GM18517 (cell line): ENCODE data around the gene SMARCA2.
A peak's percentile ranks its signal among the peaks of the same experiment; 100 is the strongest.

Experiments
- ATAC-seq: cut with Tn5 transposase; IDR thresholded peaks from one replicate; pipeline ENCODE4 v1.9.1; 2021; ENCODE audit warnings: mild to moderate bottlenecking, moderate library complexity; ENCODE audit not compliant: unreplicated experiment

Gene SMARCA2

GRCh38 chr9:2015581-2016407, 647 bp downstream of the SMARCA2 start:
- no peak for ATAC-seq

GRCh38 chr9:2016408-2017330, 1.5 kb downstream of the SMARCA2 start:
- ATAC-seq: no peak

GRCh38 chr9:2017331-2018161, 2.4 kb downstream of the SMARCA2 start:
- peak; percentile 23 for ATAC-seq

GRCh38 chr9:2018162-2018643, 3.1 kb downstream of the SMARCA2 start:
- ATAC-seq: no peak

GRCh38 chr9:2018764-2019558, 3.8 kb downstream of the SMARCA2 start:
- ATAC-seq: no peak

- ATAC-seq: no peak
These were observed 4.6 kb downstream of the SMARCA2 start for GRCh38 chr9:2019723-2020122.

- ATAC-seq: no peak
These were observed 6.6 kb downstream of the SMARCA2 start for GRCh38 chr9:2021731-2022130.

GRCh38 chr9:2022560-2022959, 7.4 kb downstream of the SMARCA2 start:
- no peak for ATAC-seq

GRCh38 chr9:2023042-2023441, 7.9 kb downstream of the SMARCA2 start:
- ATAC-seq: no peak

- no peak for ATAC-seq
These were observed 8.4 kb downstream of the SMARCA2 start for GRCh38 chr9:2023532-2023931.

GRCh38 chr9:2024888-2025782, 10.0 kb downstream of the SMARCA2 start:
- ATAC-seq: no peak

- no peak for ATAC-seq
These were observed 11.3 kb downstream of the SMARCA2 start for GRCh38 chr9:2026220-2026997.

GRCh38 chr9:2027543-2028160, 12.5 kb downstream of the SMARCA2 start:
- ATAC-seq: no peak

- ATAC-seq: no peak
These were observed 13.7 kb downstream of the SMARCA2 start for GRCh38 chr9:2028888-2029287.

GRCh38 chr9:2029666-2030170, 14.6 kb downstream of the SMARCA2 start:
- no peak for ATAC-seq

- no peak for ATAC-seq
These were observed 17.1 kb downstream of the SMARCA2 start for GRCh38 chr9:2032234-2032633.

- ATAC-seq: no peak
These were observed 21.7 kb downstream of the SMARCA2 start for GRCh38 chr9:2036844-2037243.
